ENCODE data around the gene CFD. TPM values are rescaled to one million over a fixed set of nuclear protein-coding genes. Genes with fewer than 3 reads are reported as not detected.

The CFD gene
- total RNA-seq, 1 experiment from 2014 or later = 8.0 TPM

GRCh38 chr19:883661-884211 is 24.3 kb downstream of the CFD start:
- DNase-seq = peak; percentile 97 to 98
- H3K4me1 ChIP-seq (replicated peaks; ENCODE audit: insufficient read depth) = peaks cover 14% of the 10 kb centered on the region
- BruUV-seq (replicated peaks) = no TSS peak
- ChIA-PET CTCF (interaction anchor here (0.5 to 0.6 kb wide), 3 partner anchors 23 to 141 kb away, joined by 3 to 5 read pairs (median 5); no protein-coding TSS in a partner anchor), POLR2A (ENCODE audit: unreplicated experiment) (no interaction called here)
- intact Hi-C loops (cut with micrococcal nuclease; ENCODE audit: unreplicated experiment) = loop anchor here (1.0 to 2.0 kb wide), 3 partner anchors 25 to 113 kb away; no protein-coding TSS in a partner anchor
- TF ChIP-seq CTCF (conservative IDR thresholded peaks at IDR 0.05) (peak; percentile 74), EZH2 (IDR thresholded peaks at IDR 0.05; ENCODE audit: low read depth) (no peak)
- 0 out of 2 replicates have a peak overlapping the region, but pooled peaks have one; percentile 40 for H3K4me2 ChIP-seq
- H3K9me3 ChIP-seq (ENCODE audit: insufficient read depth, low read depth) = no peaks in the 10 kb centered on the region
- H3K4me3 ChIP-seq = no peak overlapping the region
- H4K20me1 ChIP-seq (ENCODE audit: insufficient read depth) = peaks cover 54% of the 10 kb centered on the region
- H3K27me3 ChIP-seq (ENCODE audit: insufficient read depth, low read depth) = no peaks in the 10 kb centered on the region
- H3K9me2 ChIP-seq (ENCODE audit: insufficient read depth) = no peaks in the 10 kb centered on the region
- H3K79me2 ChIP-seq (ENCODE audit: low read depth) = no peaks in the 10 kb centered on the region
- no peak overlapping the region for H2AFZ ChIP-seq
- H3F3A ChIP-seq (ENCODE audit: insufficient read depth, low read depth) = peaks cover 30% of the 10 kb centered on the region
- H3K36me3 ChIP-seq (ENCODE audit: low read depth) = 0 out of 2 replicates have a peak, but pooled peaks cover 8% of the 10 kb centered on the region
- H3K27ac ChIP-seq = no peak overlapping the region

GRCh38 chr19:884420-885211 is 25.2 kb downstream of the CFD start:
- no peaks in the 10 kb centered on the region for H3K9me3 ChIP-seq (ENCODE audit: insufficient read depth, low read depth)
- H3K27me3 ChIP-seq (ENCODE audit: insufficient read depth, low read depth) = no peaks in the 10 kb centered on the region
- no peaks in the 10 kb centered on the region for H3K79me2 ChIP-seq (ENCODE audit: low read depth)
- BruUV-seq (replicated peaks) = no TSS peak
- peaks cover 36% of the 10 kb centered on the region for H3F3A ChIP-seq (ENCODE audit: insufficient read depth, low read depth)
- ChIA-PET POLR2A (ENCODE audit: unreplicated experiment) (no interaction called here), CTCF (no interaction called here)
- 0 out of 2 replicates have a peak, but pooled peaks cover 8% of the 10 kb centered on the region for H3K36me3 ChIP-seq (ENCODE audit: low read depth)
- intact Hi-C loops (cut with micrococcal nuclease; ENCODE audit: unreplicated experiment) = no loop called here
- H3K9me2 ChIP-seq (ENCODE audit: insufficient read depth) = no peaks in the 10 kb centered on the region
- no peak for DNase-seq
- no peak for TF ChIP-seq EZH2 (IDR thresholded peaks at IDR 0.05; ENCODE audit: low read depth)
- no peak for TF ChIP-seq CTCF (conservative IDR thresholded peaks at IDR 0.05)
- H3K4me3 ChIP-seq = no peak overlapping the region
- H3K4me1 ChIP-seq (replicated peaks; ENCODE audit: insufficient read depth) = peaks cover 14% of the 10 kb centered on the region
- 0 out of 2 replicates have a peak overlapping the region, but pooled peaks have one; percentile 37 for H3K4me2 ChIP-seq
- H4K20me1 ChIP-seq (ENCODE audit: insufficient read depth) = peaks cover 59% of the 10 kb centered on the region
- H2AFZ ChIP-seq = no peak overlapping the region
- no peak overlapping the region for H3K27ac ChIP-seq

DNA sequence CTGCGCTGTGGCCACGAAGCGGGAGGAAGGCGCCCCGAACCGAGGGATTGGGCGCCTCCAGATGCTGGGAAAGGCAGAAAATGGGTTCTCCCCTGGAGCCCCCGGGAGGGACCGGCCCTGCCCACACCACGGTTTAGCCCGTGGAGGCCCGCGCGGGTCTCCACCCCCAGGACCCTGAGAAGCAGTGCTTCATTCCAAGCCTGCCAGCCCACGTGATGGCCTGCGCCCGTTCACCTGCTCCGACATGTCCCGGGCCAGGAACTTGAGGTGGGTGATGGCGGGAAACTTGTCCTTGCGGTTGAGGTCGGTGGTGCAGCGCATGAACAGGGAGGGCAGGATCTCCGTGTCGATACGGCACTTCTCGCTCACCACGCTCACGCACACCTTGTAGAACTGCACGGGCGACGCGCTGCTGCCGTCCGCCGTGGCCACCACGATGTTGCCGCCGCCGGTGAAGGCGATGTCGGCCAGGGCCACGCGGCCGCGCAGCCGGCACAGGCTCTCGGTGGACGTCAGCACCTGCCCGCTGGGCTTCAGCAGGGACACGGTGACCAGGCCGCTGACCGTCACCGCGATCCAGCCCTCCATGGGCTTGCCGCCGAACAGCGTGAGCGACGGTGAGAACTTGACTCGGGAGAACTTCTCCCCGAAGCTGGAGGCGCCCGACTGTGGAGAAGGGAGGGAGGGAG is 26.2 kb downstream of the CFD start:
- Histone ChIP-seq H3K4me2 (no peak overlapping the region), H3K4me3 (no peak overlapping the region), H2AFZ (no peak overlapping the region), H3K4me1 (replicated peaks; ENCODE audit: insufficient read depth) (peaks cover 14% of the 10 kb centered on the region), H3K79me2 (ENCODE audit: low read depth) (no peaks in the 10 kb centered on the region), H3K27ac (no peak overlapping the region), H4K20me1 (ENCODE audit: insufficient read depth) (peaks cover 57% of the 10 kb centered on the region), H3K9me2 (ENCODE audit: insufficient read depth) (no peaks in the 10 kb centered on the region), H3K9me3 (ENCODE audit: insufficient read depth, low read depth) (no peaks in the 10 kb centered on the region), H3K36me3 (ENCODE audit: low read depth) (0 out of 2 replicates have a peak, but pooled peaks cover 8% of the 10 kb centered on the region), H3K27me3 (ENCODE audit: insufficient read depth, low read depth) (no peaks in the 10 kb centered on the region), H3F3A (ENCODE audit: insufficient read depth, low read depth) (peaks cover 38% of the 10 kb centered on the region)
- ChIA-PET POLR2A (ENCODE audit: unreplicated experiment) (no interaction called here), CTCF (no interaction called here)
- no peak for DNase-seq
- no TSS peak for BruUV-seq (replicated peaks)
- intact Hi-C loops (cut with micrococcal nuclease; ENCODE audit: unreplicated experiment) = no loop called here
- no peak for TF ChIP-seq EZH2 (IDR thresholded peaks at IDR 0.05; ENCODE audit: low read depth)
- TF ChIP-seq CTCF (conservative IDR thresholded peaks at IDR 0.05) = no peak
